Measurements from ENCODE around the gene ADAMTS20. TPM values are rescaled to one million over a fixed set of nuclear protein-coding genes. Genes with fewer than 3 reads are reported as not detected.

ADAMTS20 gene
- total RNA-seq, 1 donor from 2014 or later, result 0.06 TPM

DNA sequence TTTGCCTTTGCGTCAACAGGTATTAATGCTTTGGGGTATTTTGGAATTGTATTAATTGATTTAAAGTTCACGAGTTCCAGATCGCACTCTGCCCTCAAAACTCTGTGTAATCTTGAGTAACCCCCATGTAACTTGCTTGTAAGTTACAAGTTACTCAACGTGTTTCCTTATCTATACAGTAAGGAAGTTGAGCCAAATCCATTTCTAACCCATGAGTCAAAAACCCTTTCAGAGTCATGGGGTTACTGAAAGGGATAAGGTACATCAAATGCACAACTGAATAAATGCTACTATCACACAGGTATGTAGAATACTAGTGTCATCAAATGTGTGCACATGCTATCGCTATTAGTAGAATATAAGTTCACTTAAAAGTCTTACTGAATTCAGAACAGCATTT, 28.6 kb upstream of the ADAMTS20 start:
- DNase-seq (ENCODE audit: low read depth), result no peak
- H3K4me3 ChIP-seq (ENCODE audit: low read depth, low read length), result no peak overlapping the region
- TF ChIP-seq, protein P1, sequence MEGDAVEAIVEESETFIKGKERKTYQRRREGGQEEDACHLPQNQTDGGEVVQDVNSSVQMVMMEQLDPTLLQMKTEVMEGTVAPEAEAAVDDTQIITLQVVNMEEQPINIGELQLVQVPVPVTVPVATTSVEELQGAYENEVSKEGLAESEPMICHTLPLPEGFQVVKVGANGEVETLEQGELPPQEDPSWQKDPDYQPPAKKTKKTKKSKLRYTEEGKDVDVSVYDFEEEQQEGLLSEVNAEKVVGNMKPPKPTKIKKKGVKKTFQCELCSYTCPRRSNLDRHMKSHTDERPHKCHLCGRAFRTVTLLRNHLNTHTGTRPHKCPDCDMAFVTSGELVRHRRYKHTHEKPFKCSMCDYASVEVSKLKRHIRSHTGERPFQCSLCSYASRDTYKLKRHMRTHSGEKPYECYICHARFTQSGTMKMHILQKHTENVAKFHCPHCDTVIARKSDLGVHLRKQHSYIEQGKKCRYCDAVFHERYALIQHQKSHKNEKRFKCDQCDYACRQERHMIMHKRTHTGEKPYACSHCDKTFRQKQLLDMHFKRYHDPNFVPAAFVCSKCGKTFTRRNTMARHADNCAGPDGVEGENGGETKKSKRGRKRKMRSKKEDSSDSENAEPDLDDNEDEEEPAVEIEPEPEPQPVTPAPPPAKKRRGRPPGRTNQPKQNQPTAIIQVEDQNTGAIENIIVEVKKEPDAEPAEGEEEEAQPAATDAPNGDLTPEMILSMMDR (conservative IDR thresholded peaks at IDR 0.05; ENCODE audit: low read depth, low read length), result no peak

DNA sequence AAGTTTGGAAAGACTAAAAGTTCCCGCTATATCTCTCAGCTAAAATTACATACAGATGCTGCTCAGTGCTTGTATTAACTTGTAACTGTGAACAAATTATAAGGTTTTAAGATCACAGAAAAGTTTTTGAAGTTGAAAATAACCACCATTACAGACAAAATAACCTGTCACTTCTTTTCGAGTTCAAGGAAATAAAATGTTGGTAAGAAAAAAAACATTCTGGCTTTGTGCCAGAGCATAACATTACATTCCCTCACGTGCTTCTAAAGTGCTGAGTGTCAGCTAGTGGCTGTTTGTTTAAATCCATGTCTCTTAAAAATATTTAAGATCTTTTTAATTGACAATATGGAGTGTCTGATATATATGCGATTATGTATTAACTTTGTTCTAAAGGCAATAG, 27.2 kb upstream of the ADAMTS20 start:
- no peak overlapping the region for H3K4me3 ChIP-seq (ENCODE audit: low read depth, low read length)
- no peak for DNase-seq (ENCODE audit: low read depth)
- TF ChIP-seq, protein P1 (conservative IDR thresholded peaks at IDR 0.05; ENCODE audit: low read depth, low read length), result no peak

DNA sequence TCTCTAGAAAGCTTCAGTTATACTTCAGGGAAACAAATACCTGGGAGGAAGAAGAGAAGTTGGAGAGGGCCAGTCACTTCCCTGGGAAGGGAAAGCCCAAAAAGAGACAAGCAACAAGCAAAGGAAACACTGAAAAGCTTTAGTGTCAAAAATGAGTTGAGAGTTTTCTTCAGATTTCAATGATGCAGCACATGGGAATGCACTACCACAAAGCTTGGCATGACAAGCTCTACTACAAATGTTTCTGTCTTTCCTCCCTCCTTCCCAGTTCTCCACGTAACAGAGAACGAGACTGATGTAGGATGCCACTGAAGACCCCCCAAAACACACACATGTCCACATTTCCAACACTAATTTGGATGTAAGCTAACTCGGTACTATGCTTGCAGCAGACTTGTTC, 26.8 kb upstream of the ADAMTS20 start:
- TF ChIP-seq, protein P1 (conservative IDR thresholded peaks at IDR 0.05; ENCODE audit: low read depth, low read length), result no peak
- no peak for DNase-seq (ENCODE audit: low read depth)
- H3K4me3 ChIP-seq (ENCODE audit: low read depth, low read length), result no peak overlapping the region

DNA sequence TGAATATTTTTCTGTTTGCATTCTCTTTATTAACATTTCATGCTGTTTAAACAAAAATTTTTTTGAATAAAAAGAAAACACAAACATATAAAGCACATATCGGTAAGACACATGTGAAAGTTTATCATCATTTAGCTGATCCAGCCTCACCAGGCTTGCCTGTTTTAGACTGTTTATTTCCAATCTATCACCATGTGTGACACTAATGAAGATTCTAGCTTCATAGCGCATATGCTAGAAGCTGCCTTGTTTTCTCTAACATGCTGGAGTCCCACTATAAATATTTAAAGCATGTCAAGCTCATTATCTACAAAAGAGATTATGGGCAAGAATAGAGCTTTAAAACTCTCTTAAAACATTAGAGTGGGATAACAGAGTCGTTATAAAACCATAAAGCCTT, 25.4 kb upstream of the ADAMTS20 start:
- H3K4me3 ChIP-seq (ENCODE audit: low read depth, low read length), result no peak overlapping the region
- TF ChIP-seq, protein P1 (conservative IDR thresholded peaks at IDR 0.05; ENCODE audit: low read depth, low read length), result no peak
- DNase-seq (ENCODE audit: low read depth), result no peak

DNA sequence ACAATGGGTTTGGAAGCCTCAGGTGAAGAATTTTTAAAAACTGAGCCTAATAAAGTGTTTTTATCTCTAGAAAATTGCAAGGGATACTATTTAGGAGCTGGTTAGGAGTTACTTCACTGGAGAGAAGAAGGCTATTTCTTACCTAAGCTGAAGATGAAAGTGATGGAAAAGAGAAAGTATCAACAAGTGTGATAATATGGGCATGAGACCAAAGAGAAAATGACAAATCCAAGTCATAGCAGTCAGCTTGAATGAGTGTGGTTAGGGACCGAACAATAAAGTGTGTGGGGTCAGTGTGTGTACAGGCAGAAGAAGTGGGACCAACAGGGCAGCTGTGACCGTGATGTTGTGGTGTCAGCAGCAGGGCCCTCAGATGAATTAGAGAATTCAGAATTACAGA, 24.2 kb upstream of the ADAMTS20 start:
- TF ChIP-seq, protein P1 (conservative IDR thresholded peaks at IDR 0.05; ENCODE audit: low read depth, low read length), result no peak

DNA sequence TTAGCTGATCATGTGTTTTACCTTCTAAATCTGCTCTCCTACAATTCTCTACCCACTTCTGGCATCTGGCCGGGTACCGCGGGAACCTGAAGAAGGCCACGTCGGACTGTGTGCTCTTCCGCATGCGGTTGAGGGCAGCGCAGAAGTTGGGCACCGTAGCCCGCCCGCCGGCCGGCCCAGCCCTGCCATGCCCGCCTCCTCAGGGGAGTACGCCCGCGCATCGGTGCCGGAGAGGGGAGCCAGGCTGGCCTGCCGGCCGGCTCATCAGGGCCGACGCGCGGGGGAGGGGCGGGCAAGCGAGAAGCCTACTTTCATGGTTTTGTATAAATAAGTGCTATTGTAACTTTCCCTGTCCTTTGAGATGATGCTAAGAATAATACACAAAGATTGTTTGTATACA, 19.9 kb upstream of the ADAMTS20 start:
- H3K4me3 ChIP-seq (ENCODE audit: low read depth, low read length), result no peak overlapping the region
- DNase-seq (ENCODE audit: low read depth), result no peak
- TF ChIP-seq, protein P1 (conservative IDR thresholded peaks at IDR 0.05; ENCODE audit: low read depth, low read length), result no peak

More for the DNA sequence above, 24.2 kb upstream of the ADAMTS20 start:
- DNase-seq (ENCODE audit: low read depth), result no peak
- H3K4me3 ChIP-seq (ENCODE audit: low read depth, low read length), result no peak overlapping the region

DNA sequence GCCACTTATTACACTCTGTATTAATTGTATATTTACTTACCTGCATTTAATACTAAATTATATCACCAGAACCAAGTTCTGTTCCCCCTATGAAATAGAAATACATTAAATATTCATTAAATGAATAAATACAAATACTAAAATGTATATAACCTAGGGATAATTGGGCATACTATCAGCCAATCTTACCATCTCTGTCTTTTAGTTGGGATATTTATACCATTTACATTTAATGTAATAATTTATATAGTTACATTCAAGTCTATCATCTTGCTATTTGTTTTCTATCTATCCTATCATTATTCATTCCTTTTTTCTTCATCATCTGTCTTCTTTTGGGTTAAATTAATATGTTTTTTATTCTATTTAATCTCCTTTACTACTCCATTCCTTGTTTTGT, 4.1 kb upstream of the ADAMTS20 start:
- no peak overlapping the region for H3K4me3 ChIP-seq (ENCODE audit: low read depth, low read length)
- TF ChIP-seq, protein P1 (conservative IDR thresholded peaks at IDR 0.05; ENCODE audit: low read depth, low read length), result no peak
- no peak for DNase-seq (ENCODE audit: low read depth)
